ENCODE results near the gene VRK1.
"Not testable (repeated sequence)": the region's sequence is repeated elsewhere in the genome, so short reads cannot be mapped to it uniquely, and the experiment has no call there.

Gene VRK1

GRCh38 chr14:96827290-96827689 lies 30.1 kb downstream of the VRK1 start:
- DNase-seq, result no peak

- DNase-seq, result no peak
These were observed 32.6 kb downstream of the VRK1 start for GRCh38 chr14:96829791-96830190.

GRCh38 chr14:96830946-96831345 lies 33.8 kb downstream of the VRK1 start:
- DNase-seq, result no peak

- DNase-seq, result no peak
These were observed 35.2 kb downstream of the VRK1 start for GRCh38 chr14:96832351-96832750.

GRCh38 chr14:96838449-96838848 lies 41.3 kb downstream of the VRK1 start:
- no peak for DNase-seq

- DNase-seq, result no peak
These were observed 42.1 kb downstream of the VRK1 start for GRCh38 chr14:96839251-96839650.

- DNase-seq, result no peak
These were observed 46.0 kb downstream of the VRK1 start for GRCh38 chr14:96843137-96843536.

GRCh38 chr14:96844857-96845570 lies 47.8 kb downstream of the VRK1 start:
- no peak for DNase-seq

GRCh38 chr14:96847451-96847850 lies 50.3 kb downstream of the VRK1 start:
- no peak for DNase-seq

- DNase-seq, result no peak
These were observed 50.8 kb downstream of the VRK1 start for GRCh38 chr14:96848011-96848410.

GRCh38 chr14:96849733-96850132 lies 52.6 kb downstream of the VRK1 start:
- no peak for DNase-seq

GRCh38 chr14:96851694-96852381 lies 54.7 kb downstream of the VRK1 start:
- DNase-seq, result no peak

- DNase-seq, result no peak
These were observed 55.7 kb downstream of the VRK1 start for GRCh38 chr14:96852823-96853422.

GRCh38 chr14:96858643-96859042 lies 61.5 kb downstream of the VRK1 start:
- DNase-seq, result no peak

GRCh38 chr14:96861568-96862310 lies 64.6 kb downstream of the VRK1 start:
- no peak for DNase-seq

GRCh38 chr14:96863327-96863985 lies 66.3 kb downstream of the VRK1 start:
- no peak for DNase-seq

- DNase-seq, result no peak
These were observed 66.8 kb downstream of the VRK1 start for GRCh38 chr14:96863986-96864330.

- DNase-seq, result no peak
These were observed 70.5 kb downstream of the VRK1 start for GRCh38 chr14:96867634-96868033.

GRCh38 chr14:96874127-96874526 lies 76.9 kb downstream of the VRK1 start:
- DNase-seq, result no peak

GRCh38 chr14:96876747-96877146 lies 79.6 kb downstream of the VRK1 start:
- no peak for DNase-seq

- DNase-seq, result no peak
These were observed 84.5 kb downstream of the VRK1 start for GRCh38 chr14:96881713-96882112.

- DNase-seq, result not testable (repeated sequence)
These were observed 86.8 kb downstream of the VRK1 start for GRCh38 chr14:96883974-96884373.

- no peak for DNase-seq
These were observed 91.0 kb downstream of the VRK1 start for GRCh38 chr14:96888158-96888557.
